HG03139 (cell line): Measurements from ENCODE around the gene COX4I2.
A peak's percentile ranks its signal among the peaks of the same experiment; 100 is the strongest.

Experiments
- ATAC-seq: cut with Tn5 transposase; IDR thresholded peaks from one replicate; pipeline ENCODE4 v1.9.1; 2021; ENCODE audit not compliant: unreplicated experiment

COX4I2 gene

GRCh38 chr20:31675828-31676608 is 38.3 kb downstream of the COX4I2 start:
- ATAC-seq: peak; percentile 34

GRCh38 chr20:31676609-31676989 is 38.9 kb downstream of the COX4I2 start:
- no peak for ATAC-seq

- no peak for ATAC-seq
These were observed 40.0 kb downstream of the COX4I2 start for GRCh38 chr20:31677553-31678260.

GRCh38 chr20:31678389-31679356 is 41.0 kb downstream of the COX4I2 start:
- no peak for ATAC-seq

- ATAC-seq: no peak
These were observed 41.9 kb downstream of the COX4I2 start for GRCh38 chr20:31679357-31680285.

GRCh38 chr20:31680286-31681127 is 42.8 kb downstream of the COX4I2 start:
- ATAC-seq: no peak

GRCh38 chr20:31681128-31681727 is 43.5 kb downstream of the COX4I2 start:
- ATAC-seq: no peak

GRCh38 chr20:31681769-31682168 is 44.1 kb downstream of the COX4I2 start:
- no peak for ATAC-seq

- no peak for ATAC-seq
These were observed 44.6 kb downstream of the COX4I2 start for GRCh38 chr20:31682352-31682751.

- no peak for ATAC-seq
These were observed 45.2 kb downstream of the COX4I2 start for GRCh38 chr20:31682927-31683326.

- no peak for ATAC-seq
These were observed 46.7 kb downstream of the COX4I2 start for GRCh38 chr20:31684153-31685015.

- no peak for ATAC-seq
These were observed 48.3 kb downstream of the COX4I2 start for GRCh38 chr20:31685853-31686643.

GRCh38 chr20:31687777-31688176 is 50.1 kb downstream of the COX4I2 start:
- no peak for ATAC-seq

GRCh38 chr20:31689141-31689540 is 51.4 kb downstream of the COX4I2 start:
- ATAC-seq: no peak

GRCh38 chr20:31690124-31690666 is 52.5 kb downstream of the COX4I2 start:
- no peak for ATAC-seq

GRCh38 chr20:31691646-31692275 is 54.0 kb downstream of the COX4I2 start:
- no peak for ATAC-seq
